Naive thymus-derived CD8-positive, alpha-beta T cell (primary cell): ENCODE results near the gene ANKRD16. TPM values are rescaled to one million over a fixed set of nuclear protein-coding genes. Genes with fewer than 3 reads are reported as not detected.

Experiments
- polyA plus RNA-seq, 3 donors: library from polyadenylated mRNA; unstranded; fragments of 300-500 nt; fragmentation: Illumina TruSeq; gene quantifications; one replicate each; pipeline ENCODE4 v1.2.3, GENCODE V29; 2021
- total RNA-seq, 8 experiments: library from RNA in 2 of 8; stranded (reverse) in 2 of 8; gene quantifications; one replicate each; pipeline ENCODE4 v1.2.3 and lab custom pipeline; 2021 to 2026

Gene ANKRD16
- total and polyA plus RNA-seq, 5 experiments from 2014 or later: 3.0 to 9.2 (median 5.9) TPM

Other genes starting within 250 kb of the ANKRD16 start
- 10 to 100 TPM; 11.5 to 18.5 TPM for gene ASB13, start 223.3 kb downstream of the ANKRD16 start, total RNA-seq
- gene ASB13, start 223.3 kb downstream of the ANKRD16 start, polyA plus RNA-seq: 10 to 100 TPM; 12.5 to 23.9 (median 23.1) TPM
- 10 to 100 TPM; 70.4 to 81.6 TPM for gene TASOR2, start 205.1 kb downstream of the ANKRD16 start, total RNA-seq
- 10 to 100 TPM; 14.1 to 17.3 (median 14.9) TPM for gene TASOR2, start 205.1 kb downstream of the ANKRD16 start, polyA plus RNA-seq
- 100 to 1,000 TPM; 122 to 130 TPM for gene GDI2, start 76.5 kb downstream of the ANKRD16 start, total RNA-seq
- gene GDI2, start 76.5 kb downstream of the ANKRD16 start, polyA plus RNA-seq: 100 to 1,000 TPM; 145 to 171 (median 157) TPM
- gene FBH1, start 350 bp upstream of the ANKRD16 start, total RNA-seq: 10 to 100 TPM; 89.1 to 94.1 TPM
- 10 to 100 TPM; 48.4 to 76.5 (median 50.5) TPM for gene FBH1, start 350 bp upstream of the ANKRD16 start, polyA plus RNA-seq
- gene IL15RA, start 87.7 kb upstream of the ANKRD16 start, total RNA-seq: 1 to 10 TPM; 3.6 to 5.4 TPM
- gene IL15RA, start 87.7 kb upstream of the ANKRD16 start, polyA plus RNA-seq: 1 to 10 TPM; 3.6 to 4.7 (median 3.8) TPM
- gene IL2RA, start 172.5 kb upstream of the ANKRD16 start, total RNA-seq: 1 to 10 TPM; 1.0 to 1.4 TPM
- gene IL2RA, start 172.5 kb upstream of the ANKRD16 start, polyA plus RNA-seq: under 1 TPM; 0.07 to 0.25 (median 0.16) TPM
- gene RBM17, start 199.1 kb upstream of the ANKRD16 start, total RNA-seq: 100 to 1,000 TPM; 129 to 130 TPM
- 10 to 100 TPM; 57.4 to 84.9 (median 61.3) TPM for gene RBM17, start 199.1 kb upstream of the ANKRD16 start, polyA plus RNA-seq